GM23338 (cell line): ENCODE measurements around the gene HEMK1. TPM values are rescaled to one million over a fixed set of nuclear protein-coding genes. Genes with fewer than 3 reads are reported as not detected.

Source experiments
- ATAC-seq: fragments of 200-7000 bp; cut with Tn5 transposase; 3 replicates; pipeline ENCODE4 v1.9.1; 2020
- DNase-seq: peaks from one replicate; pipeline ENCODE4 v3.0.0-alpha.2; 2015; ENCODE audit warnings: low spot score
- H2AFZ ChIP-seq: fragments of 200-600 bp; sonication (generic); 2 replicates; pipeline ENCODE4 v1.8.0; 2016; ENCODE audit warnings: antibody characterized with exemption, mild to moderate bottlenecking, moderate library complexity
- H3F3A ChIP-seq: fragments of 200-600 bp; sonication (generic); replicated peaks from 2 replicates; pipeline ENCODE4 v1.8.0; 2017; ENCODE audit warnings: antibody characterized with exemption, mixed run types, low read depth
- H3K27ac ChIP-seq: fragments of 200-600 bp; sonication (generic); 2 replicates; pipeline ENCODE4 v1.6.1; 2016; ENCODE audit warnings: low read depth
- H3K27me3 ChIP-seq: fragments of 200-600 bp; sonication (generic); 2 replicates; pipeline ENCODE4 v1.8.0; 2016; ENCODE audit warnings: mild to moderate bottlenecking, mixed run types, moderate library complexity; ENCODE audit not compliant: insufficient read depth
- H3K36me3 ChIP-seq: fragments of 200-600 bp; sonication (generic); 2 replicates; pipeline ENCODE4 v1.8.0; 2016; ENCODE audit warnings: mild to moderate bottlenecking; ENCODE audit not compliant: insufficient read depth
- H3K4me1 ChIP-seq: fragments of 200-600 bp; sonication (generic); 2 replicates; pipeline ENCODE4 v1.8.0; 2016; ENCODE audit warnings: mild to moderate bottlenecking, moderate library complexity; ENCODE audit not compliant: insufficient read depth
- H3K4me2 ChIP-seq: fragments of 200-600 bp; sonication (generic); 2 replicates; pipeline ENCODE4 v1.7.1; 2017; ENCODE audit warnings: mixed run types
- H3K4me3 ChIP-seq: fragments of 200-600 bp; sonication (generic); 2 replicates; pipeline ENCODE4 v1.6.1; 2016; ENCODE audit warnings: mixed run types
- H3K79me2 ChIP-seq: fragments of 200-600 bp; sonication (generic); replicated peaks from 2 replicates; pipeline ENCODE4 v1.8.0; 2017; ENCODE audit warnings: mild to moderate bottlenecking; ENCODE audit not compliant: insufficient read depth
- H3K9me2 ChIP-seq: fragments of 200-600 bp; sonication (generic); 2 replicates; pipeline ENCODE4 v1.8.0; 2017; ENCODE audit not compliant: insufficient read depth
- H4K20me1 ChIP-seq: fragments of 200-600 bp; sonication (generic); replicated peaks from 2 replicates; pipeline ENCODE4 v1.8.0; 2017; ENCODE audit warnings: mild to moderate bottlenecking; ENCODE audit not compliant: insufficient read depth
- H3K27ac Mint-ChIP-seq: 2 replicates; pipeline ENCODE4 v1.8.0; 2020; ENCODE audit warnings: inconsistent platforms, mild to moderate bottlenecking, moderate library complexity, mixed read lengths
- H3K27me3 Mint-ChIP-seq: 3 replicates; pipeline ENCODE4 v1.8.0; 2022; ENCODE audit warnings: low read depth, mild to moderate bottlenecking, moderate library complexity, mixed read lengths, inconsistent platforms; ENCODE audit not compliant: insufficient read depth, poor library complexity
- H3K36me3 Mint-ChIP-seq: 3 replicates; pipeline ENCODE4 v1.8.0; 2021; ENCODE audit warnings: low read depth, mild to moderate bottlenecking, inconsistent platforms, moderate library complexity, mixed read lengths
- H3K4me1 Mint-ChIP-seq: 3 replicates; pipeline ENCODE4 v1.8.0; 2020; ENCODE audit warnings: mild to moderate bottlenecking, inconsistent platforms, mixed read lengths
- H3K4me3 Mint-ChIP-seq: 3 replicates; pipeline ENCODE4 v1.8.0; 2021; ENCODE audit warnings: moderate library complexity, mild to moderate bottlenecking, inconsistent platforms, mixed read lengths
- H3K9me3 Mint-ChIP-seq: 3 replicates; pipeline ENCODE4 v1.8.0; 2020; ENCODE audit warnings: moderate library complexity, mild to moderate bottlenecking, inconsistent platforms, mixed read lengths
- ETS1 ChIP-seq: IDR thresholded peaks from 2 replicates; pipeline ENCODE4 v1.6.1; 2016; ENCODE audit warnings: antibody characterized with exemption
- ZNF462 ChIP-seq: fragments of 250-450 bp; sonication (Bioruptor Pico); IDR thresholded peaks from 2 replicates; pipeline ENCODE4 v1.5.0; 2020; ENCODE audit warnings: mild to moderate bottlenecking, moderate library complexity
- polyA plus RNA-seq: library from polyadenylated mRNA; unstranded; fragments of >200 nt; fragmentation: Nextera tagmentation; extraction: Ambion mirVana; gene quantifications from 2 replicates; pipeline ENCODE4 v1.2.1, GENCODE V29; 2016
- total RNA-seq: library from RNA; depleted of rRNA; stranded (reverse); fragments of >200 nt; shearing (Covaris generic); gene quantifications from 2 replicates; pipeline ENCODE4 v1.2.3, GENCODE V29; 2014

The HEMK1 gene
- total and polyA plus RNA-seq, 2 experiments from 2014 or later: 5.6 to 10.1 TPM

- no peaks in the 10 kb centered on the region for H3K27me3 ChIP-seq
- peaks cover 23% of the 10 kb centered on the region for H3K36me3 Mint-ChIP-seq
- peaks cover 42% of the 10 kb centered on the region for H3K4me1 Mint-ChIP-seq
- H3K27ac Mint-ChIP-seq: no peak overlapping the region
- H3K4me3 Mint-ChIP-seq: no peak overlapping the region
- 0 out of 2 replicates have a peak overlapping the region, but pooled peaks have one; percentile 10 for H3K4me2 ChIP-seq
- TF ChIP-seq ZNF462: peak; percentile 80
- TF ChIP-seq ETS1: no peak
- ATAC-seq (peak; percentile 16; the same call in 2 of the 3 replicates), DNase-seq (peak; percentile 50)
- peaks cover 16% of the 10 kb centered on the region for H3K4me1 ChIP-seq
- H3F3A ChIP-seq: no peaks in the 10 kb centered on the region; the same call in 1 of the 2 replicates
- H3K4me3 ChIP-seq: no peak overlapping the region
- H3K9me3 Mint-ChIP-seq: no peaks in the 10 kb centered on the region
- H3K79me2 ChIP-seq: peaks cover 26% of the 10 kb centered on the region
- H3K36me3 ChIP-seq: no peaks in the 10 kb centered on the region
- H3K27ac ChIP-seq: 0 out of 2 replicates have a peak overlapping the region, but pooled peaks have one; percentile 50
- H2AFZ ChIP-seq: no peak overlapping the region
- H3K9me2 ChIP-seq: no peaks in the 10 kb centered on the region
- H3K27me3 Mint-ChIP-seq: peaks cover 16% of the 10 kb centered on the region
- no peaks in the 10 kb centered on the region; the same call in 1 of the 2 replicates for H4K20me1 ChIP-seq
Measured at GRCh38 chr3:50624634-50625033, 55.3 kb downstream of the HEMK1 start.
